ENCODE results near the gene LRRC27.

The LRRC27 gene

DNA sequence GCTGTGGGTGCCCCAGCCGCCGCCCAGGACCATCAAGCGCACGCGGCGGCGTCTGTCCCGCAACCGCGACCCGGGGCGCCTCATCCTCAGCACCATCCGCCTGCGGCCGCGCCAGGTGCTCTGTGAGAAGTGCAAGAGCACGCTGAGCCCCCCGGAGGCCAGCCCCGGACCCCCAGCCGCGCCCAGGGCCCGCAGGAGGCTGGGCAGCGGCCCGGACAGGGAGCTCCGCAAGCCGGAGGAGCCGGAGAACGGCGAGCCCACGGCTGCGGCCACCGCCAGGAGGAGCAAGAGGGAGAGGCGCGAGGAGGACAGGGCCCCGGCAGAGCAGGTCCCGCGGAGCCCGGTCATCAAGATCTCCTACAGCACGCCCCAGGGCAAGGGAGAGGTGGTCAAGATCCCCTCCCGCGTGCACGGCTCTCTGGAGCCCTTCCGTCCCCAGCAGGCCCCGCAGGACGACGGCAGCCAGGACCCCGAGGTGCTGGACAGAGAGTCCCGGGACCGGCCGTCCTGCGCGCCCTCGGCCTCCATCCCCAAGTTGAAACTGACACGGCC is 73.0 kb downstream of the LRRC27 start:
- DNase-seq: no peak

DNA sequence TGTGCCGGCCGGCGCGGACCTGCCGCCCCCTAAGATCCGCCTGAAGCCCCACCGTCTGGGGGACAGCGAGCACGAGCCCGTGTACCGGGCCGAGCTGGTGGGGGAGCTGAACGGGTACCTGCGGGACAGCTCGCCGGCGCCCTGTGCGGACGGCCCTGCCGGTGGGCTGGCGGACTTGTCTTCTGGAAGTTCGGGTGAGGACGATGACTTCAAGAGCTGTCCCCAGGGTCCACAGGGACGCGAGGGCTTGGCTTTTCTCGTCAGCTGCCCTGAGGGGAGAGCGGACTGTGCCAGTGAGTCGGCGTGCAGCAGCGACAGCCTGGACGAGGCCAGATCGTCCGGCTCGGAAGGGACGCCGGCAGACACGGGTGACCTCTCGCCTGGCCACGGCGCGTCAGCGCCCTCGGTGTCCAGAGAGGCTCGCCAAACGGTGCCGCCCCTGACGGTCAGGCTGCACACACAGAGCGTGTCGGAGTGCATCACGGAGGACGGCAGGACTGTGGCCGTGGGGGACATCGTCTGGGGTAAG is 73.5 kb downstream of the LRRC27 start:
- DNase-seq: no peak

DNA sequence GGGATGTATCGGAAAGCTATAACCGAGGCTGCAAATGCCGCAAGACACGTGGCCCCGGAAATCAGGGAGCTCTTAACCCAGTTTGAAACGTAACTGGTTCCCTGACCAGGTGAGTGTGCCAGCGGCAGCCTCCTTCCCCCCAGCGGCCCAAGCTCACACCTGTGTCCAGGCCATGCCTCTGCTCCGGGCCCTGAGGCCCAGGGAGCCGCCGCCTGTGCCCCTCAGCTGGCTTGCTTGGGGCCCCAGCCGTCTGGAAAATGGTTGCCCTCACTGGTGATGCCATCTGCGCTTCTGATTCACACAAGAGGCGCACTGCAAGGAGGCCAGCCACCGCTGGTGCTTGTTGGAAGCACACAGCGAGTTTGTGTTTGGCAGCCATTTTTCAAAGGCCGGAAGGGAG is 74.2 kb downstream of the LRRC27 start:
- DNase-seq: no peak

DNA sequence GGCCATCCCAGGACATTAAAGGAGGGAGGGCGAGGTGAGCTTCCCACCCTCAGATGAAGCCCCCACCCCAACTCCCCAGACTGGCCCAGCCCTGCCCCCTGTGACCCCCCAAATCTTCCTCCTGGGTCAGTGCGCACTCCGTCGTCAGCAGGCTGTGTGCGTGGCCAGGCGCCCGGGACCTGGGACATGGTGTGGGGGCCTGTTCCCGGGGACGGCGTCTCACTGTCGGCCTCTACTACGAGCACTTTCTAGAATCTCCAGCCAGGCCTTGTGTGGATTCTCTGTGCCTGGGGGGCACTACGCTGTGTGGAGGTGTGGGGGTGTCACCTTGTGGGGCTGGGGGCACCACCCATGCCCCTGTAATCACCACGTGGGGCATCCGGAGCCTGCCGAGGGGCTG is 74.8 kb downstream of the LRRC27 start:
- no peak for DNase-seq

DNA sequence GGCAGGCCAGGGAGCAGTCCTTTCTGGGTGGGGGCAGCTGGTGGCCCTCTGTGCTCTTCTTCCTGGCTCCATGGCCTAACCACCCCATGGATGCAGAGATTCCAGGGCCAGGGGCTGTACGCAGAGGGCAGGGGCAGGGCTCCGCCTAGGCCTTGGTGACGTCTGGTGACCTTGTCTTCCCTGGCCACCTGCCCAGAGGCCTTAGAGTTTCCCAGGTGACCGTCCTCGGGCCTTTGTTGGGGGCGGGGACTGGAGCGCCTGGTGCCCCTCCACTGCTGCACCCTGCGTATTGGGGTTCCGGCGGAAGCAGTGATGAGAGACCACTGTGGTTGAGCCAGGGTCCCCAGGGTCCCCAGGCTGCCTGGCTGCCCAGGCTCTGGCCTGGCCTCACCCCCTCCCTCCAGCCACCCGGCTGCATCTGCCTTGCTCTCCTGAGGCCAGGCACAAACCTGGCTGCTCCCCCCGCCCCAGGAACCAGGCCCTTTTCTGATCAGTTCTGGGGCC is 75.3 kb downstream of the LRRC27 start:
- DNase-seq: no peak

DNA sequence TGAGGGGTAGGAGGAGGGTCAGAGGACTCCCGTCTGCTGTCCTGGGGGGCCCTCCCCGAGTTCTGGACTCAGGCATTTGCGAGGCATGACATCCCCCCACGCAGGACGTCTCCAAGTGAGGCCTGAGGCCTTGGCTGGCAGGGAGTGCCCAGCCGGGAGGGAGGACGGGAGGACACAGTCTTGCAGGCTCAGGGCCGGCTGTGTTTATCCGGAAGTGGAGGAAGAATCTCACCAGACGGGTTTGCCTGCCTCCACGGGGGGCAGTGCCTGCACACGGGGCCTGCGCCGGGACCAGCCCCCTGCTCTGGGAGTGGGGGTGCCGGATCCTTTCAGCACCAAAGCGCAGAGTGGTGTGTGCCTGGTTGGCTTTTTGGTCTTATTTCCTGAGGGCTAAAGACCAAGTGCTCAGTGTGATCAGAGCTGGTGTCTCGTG is 75.9 kb downstream of the LRRC27 start:
- DNase-seq: no peak

DNA sequence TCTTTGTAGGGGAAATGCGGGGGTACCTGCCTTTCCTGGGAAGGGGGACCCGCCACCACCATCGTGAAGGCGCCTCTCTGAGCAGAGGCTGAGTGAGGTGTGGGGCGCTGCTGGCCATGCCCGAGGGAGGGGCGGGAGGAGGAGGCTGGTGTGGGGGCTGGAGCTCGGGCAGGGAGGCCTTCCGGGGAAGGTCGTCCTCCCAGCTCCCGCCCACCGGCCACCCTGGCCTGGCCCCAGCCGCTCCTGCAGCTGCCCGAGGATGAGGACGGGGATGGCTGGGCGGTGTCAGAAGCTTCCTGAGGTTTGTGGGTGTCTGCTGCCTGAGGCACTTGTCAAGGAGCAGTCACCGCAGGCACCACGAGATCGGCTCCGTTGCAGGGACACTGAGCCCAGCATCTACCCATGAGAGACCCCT is 76.4 kb downstream of the LRRC27 start:
- no peak for DNase-seq

DNA sequence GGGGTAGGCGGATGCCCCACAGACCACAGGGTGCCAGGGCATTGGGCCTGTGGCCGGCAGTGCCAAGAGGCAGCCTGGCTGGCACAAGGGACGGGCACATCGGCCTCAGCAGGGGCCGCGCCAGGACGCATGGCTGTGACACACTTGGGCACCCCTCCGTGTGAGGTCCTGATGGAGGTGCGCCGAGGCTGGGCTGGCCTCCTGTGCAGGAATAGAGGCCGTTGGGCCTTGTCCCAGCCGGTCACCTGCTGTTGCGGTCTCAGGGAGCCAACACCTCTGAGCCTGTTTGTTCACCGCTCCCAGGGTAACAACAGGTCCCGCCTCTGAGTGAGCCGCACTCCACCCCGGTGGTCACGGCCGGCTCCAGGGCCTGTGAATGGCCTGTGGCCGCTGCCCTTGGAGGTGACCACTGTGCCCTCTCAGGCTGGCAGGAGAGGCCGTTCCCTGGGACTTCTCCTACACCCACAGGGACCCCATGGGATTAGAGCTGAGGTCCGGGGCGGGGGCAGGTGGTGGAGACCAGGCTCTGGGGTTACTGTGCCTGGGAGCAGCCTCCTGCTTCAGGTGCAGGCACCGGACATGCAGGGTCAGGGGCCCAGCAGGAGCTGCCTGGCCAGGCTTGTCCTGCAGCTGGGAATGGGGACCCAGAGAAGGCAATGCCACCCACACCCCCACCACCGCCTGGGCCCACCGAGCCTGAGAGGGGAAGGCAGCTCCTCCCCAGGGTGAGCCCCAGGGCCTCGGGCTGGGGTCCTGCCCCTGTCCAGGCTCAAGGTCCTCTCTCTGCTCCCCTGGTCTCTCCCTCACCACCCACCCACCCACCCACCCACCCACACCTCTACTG is 77.1 kb downstream of the LRRC27 start:
- DNase-seq: no peak

DNA sequence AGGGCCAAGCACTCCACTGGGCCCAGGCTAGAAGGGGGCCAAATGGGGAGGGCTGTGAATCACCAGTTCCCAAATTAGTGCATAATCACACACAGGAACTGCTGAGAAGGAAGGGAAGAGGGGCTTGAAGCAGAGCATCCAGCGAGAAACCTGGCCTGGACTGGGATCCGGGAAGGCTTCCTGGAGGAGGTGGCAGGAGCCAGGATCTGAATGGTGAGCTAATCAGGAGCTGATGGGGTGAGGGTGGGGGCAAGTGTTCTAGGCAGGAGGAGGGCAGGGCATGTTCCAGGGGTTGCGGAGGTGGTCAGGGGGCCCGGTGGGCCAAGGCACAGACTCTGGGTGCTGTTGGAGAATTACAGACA is 77.7 kb downstream of the LRRC27 start:
- no peak for DNase-seq

DNA sequence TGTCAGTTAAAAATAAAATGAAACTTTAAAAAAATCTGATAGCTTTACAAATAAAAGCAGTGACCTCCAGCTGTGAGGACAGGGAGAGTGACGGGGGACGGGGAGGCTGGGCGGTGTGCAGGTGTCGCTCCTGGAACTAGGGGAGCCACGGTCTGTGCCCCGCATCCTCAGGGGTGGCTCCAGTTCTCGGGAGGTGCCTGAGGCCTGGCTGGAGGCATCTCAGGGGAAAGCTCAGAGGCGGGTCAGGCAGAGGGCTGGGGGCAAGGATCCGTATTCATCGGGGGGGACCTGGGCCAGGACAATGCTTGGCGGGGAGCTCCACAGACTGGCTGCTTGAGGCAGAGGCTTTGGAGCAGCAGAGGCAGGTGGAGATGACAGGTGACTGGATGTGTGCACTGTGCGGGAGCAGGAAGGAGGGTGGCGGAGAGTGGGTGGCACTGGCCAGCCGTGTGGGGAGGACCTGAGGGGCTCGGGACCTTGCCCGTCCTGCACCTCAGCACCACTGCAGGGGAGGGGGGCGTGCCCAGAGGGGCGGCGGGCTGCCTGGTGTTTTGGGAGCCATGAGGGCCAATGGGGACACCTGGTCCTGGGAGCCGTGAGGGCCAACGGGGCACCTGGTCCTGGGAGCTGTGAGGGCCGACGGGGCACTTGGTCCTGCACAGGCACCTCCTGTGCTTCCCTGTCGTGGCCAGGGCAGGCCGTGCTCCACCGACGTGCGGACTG is 78.2 kb downstream of the LRRC27 start:
- DNase-seq: no peak

DNA sequence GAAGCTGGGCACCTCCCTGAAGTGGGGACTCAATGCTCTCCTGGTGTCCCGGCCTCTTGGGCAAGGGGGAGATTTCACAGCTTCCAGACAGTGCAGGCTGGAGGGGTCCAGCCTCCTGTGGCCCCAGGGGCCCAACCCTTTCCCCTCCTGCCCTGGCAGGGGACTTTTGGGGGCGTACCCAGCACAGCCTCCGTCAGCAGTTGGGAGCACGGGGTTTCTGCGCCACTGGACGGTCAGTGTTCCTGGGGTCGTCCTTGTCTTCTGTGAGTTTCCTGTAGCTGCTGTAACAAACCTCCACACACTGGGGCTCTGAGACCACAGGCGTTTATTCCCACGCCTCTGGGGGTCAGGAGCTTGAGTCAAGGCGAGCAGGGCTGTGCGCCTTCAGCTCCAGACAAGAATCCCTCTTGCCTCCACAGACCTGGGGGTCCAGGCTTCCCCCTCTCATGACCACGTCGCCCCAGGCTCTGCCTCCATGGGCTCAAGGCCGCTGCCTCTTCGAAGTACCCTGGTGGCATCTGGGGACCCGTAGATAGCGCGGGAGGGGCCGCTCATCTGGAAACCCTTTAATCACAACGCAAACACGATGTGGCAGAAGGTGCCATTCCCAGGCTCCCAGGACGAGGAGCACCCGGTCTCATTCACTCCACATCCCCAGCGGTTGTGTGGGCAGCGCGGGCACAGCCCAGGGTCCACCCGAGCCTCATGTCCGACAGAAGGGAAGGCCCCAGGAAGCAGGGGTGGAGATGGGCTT is 79.0 kb downstream of the LRRC27 start:
- no peak for DNase-seq

DNA sequence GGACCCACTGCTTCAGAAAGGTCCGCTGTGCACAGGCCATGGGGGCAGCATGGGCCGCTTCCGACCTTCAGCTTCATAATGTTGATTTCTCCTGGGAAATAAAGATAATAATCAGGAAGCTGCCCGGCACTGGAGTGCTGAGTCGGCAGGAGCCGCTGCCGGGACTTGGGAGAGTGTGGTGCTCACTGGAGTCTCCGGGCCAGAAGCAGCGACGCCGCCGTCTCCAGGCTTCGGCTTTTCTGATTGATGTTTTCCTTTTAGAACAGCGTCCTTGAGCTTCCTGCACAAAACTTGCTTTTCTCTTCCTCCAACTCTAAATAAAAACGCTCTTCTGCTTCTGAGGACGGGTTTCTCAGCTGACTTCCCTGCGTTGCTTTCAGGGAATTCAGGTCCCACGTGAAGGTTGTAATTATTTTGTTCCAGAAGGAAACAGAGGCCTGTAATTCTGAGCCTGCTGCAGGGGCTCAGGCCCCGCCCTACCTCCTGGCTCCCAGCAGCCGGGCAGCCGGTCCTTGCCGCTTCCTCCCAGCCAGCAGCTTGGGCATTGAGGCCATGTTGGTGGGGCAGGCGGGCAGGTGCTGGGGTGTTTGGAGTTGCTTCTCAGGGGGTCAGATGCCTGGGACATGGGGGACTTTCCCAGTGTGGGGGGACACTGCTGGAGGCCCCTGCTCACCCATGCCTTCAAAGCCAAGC is 79.7 kb downstream of the LRRC27 start:
- peak; percentile 43 for DNase-seq

DNA sequence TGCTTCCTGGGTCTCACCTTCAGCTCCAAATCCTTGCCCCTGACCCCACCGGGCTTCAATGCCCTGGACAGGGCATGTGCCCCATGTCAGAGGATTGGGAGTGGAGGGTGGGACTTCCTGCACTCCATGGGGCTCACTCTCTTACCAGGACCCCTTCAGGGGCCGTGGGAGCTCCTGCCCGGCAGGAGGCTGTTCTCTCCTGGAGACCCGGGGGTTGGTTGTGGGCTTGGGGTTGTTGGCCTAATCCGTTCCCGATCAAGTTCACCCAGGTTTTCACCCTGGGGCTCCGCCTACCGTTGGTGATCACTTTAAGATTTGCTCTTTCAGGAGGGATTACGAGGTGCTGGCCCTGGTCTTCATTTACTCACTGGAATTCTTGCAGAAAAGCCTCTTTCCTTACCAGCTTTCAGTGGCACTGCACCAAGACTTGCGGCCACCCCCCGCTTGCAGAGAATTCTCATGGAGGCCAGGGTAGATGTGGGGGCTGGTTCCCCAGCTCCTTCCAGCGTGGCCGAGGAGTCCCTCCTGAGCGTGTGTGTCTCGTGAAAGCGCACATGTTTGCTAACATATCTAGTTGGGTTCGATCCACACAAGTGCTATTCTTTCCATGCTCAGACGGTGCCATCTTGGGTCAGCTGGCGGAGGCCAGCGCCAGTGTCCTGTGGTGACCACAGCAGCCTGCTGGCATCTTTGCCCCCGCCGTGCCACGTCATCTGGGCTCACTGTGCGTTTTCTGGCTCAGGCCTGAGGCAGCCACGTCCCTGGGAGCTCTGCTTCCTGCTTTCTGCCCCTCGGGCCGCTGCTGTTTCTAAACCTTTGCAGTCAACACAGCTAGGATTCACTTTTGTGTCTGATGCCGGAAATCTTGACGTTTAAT is 80.6 kb downstream of the LRRC27 start:
- DNase-seq: no peak

DNA sequence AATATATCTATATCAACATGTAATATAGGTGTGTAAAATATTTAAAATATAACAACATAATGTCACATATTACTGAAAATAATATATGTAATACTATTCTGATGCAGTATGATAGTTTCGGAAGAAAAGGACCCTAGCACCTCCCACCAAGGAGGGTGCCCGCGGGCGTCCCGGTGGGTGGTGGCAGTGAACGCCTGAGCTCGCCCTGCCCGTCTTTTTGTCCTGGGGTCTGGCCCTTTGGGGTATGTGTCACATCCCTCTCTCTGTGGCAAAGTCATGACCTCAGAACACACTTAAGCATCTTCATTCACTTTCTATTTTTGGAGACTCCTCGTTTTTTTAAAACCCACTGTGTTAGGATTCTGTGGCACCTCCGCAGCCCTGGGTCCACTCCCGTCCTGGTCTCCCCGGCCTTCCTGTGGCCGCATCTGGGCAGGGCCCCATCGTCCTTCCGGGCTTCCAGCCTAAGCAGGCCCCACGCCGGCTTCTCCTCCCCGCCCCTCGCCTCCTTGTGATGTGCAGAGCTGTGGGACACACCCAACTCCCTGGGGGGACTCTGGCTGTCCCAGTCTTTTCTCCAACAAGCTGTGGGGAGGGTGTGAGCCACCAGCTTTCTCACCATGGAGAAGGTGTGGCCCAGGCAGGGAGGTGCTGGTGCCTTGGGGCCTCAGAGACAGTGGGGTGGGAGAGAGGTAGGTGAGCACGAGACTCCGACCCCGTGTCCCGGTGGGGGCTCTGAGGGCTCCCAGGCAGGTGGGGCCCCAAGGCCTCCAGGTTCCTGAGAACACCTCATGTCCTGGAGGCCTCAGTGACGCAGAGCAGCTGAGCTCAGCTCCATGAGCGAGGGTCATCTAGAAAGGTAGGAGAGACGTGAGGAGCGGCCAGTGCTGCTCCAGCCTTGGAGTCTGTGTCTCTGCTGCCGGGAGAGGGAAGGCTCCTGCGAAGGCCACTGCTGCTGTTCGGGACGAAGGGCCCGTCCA is 81.5 kb downstream of the LRRC27 start:
- DNase-seq: no peak

DNA sequence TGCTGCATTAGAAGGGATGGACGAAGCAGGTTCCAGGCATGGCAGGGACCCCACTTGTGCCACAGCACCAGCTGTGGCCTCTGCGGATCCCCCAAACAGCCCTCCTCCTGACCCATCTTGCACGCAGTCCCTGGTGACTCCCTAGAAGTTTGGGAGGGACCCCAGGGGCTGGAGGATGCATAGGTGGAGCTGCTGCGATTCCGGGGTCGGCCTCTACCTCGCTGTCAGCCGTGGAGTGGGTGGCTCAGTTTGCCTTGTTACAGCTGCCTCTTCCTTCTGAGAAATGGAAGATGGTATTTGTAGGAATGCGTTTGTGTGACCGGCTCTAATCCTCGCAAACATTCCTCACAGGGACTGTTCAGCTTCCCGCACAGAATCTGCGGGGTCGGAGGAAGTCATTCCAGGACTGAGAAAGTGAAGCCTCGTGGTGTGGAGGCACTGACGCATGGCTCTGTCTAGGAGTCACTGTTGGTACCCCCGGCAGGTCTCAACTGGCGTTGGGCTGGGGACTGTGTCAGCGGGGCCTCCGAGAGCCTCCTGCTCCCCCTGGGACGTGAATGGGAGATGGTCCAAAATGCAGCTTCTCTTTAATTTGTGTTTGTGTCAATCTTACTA is 82.5 kb downstream of the LRRC27 start:
- peak; percentile 18 for DNase-seq

DNA sequence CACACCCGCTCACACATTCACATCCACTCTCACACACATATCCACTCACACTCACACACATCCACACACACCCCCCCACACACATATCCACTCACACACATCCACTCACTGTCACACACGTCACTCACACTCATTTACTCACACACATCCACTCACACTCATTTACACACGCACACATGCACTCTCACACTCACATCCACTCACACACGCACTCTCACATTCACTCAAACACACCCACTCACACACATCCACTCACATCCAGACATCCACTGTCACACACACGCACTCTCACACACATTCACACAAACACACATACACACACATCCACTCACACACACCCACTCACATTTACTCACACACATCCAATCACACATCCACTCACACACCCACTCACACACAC is 83.3 kb downstream of the LRRC27 start:
- DNase-seq: no peak

DNA sequence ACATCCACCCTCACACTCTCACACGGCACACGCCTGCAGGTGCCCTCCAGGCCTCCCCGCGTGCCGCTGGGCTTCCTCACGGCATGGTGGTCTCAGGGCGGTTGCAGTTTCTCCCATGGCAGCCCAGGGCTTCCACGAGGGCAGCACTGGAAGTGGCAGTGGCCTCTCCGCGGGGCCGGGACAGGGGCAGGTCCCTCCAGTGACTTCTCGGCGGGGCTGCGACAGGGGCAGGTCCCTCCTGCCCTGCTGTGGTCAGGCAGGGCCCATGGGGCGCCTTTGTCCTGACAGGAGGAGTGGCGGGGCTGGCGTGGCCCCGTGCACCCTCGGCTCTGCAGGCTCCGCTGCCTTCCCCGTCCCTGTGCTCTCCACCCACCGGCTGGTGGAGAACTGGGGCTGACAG is 84.0 kb downstream of the LRRC27 start:
- no peak for DNase-seq

DNA sequence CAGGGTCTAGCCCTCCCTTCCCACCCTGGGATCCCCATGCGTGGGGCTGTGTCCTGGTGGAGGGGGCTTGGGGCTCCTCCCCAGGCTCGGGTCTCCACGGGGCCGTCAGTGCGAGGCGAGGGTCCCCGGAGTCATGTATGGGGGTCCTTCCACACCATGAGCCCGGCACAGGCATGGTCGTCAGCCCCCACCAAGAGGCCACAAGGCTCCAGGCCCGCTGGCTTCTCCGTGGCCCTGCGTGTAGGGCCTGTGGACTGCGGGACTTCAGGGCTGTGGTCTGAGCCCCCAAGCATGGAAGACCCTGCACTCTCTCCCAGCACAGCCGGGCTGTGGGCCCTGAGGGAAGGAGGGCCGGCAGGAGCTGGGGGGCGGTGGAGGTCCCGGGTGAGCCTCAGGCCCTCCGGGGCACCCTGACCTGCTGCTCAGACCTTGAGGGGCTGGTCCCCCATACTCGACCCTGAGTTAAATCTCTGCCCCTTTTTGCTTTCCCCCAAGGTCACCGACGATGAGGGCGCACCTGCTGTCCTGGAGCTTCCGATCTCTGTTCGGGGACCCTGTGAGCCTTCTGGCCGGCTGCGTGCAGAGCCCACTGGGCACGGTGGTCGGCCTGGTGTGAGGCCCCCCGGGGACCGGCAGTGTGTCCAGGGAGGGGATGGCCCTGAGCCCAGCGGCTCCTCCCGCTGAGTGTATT is 84.7 kb downstream of the LRRC27 start:
- no peak for DNase-seq

All from fibroblast of skin of right biceps (primary cell).